Measurements from ENCODE around the gene MTA2. TPM values are rescaled to one million over a fixed set of nuclear protein-coding genes. Genes with fewer than 3 reads are reported as not detected.

Gene MTA2
- total and polyA plus RNA-seq, 10 of the 15 experiments (the other 5 are each of a cell fraction or from before 2014, with no cell fraction given), result 6.7 to 201 (median 113) TPM

DNA sequence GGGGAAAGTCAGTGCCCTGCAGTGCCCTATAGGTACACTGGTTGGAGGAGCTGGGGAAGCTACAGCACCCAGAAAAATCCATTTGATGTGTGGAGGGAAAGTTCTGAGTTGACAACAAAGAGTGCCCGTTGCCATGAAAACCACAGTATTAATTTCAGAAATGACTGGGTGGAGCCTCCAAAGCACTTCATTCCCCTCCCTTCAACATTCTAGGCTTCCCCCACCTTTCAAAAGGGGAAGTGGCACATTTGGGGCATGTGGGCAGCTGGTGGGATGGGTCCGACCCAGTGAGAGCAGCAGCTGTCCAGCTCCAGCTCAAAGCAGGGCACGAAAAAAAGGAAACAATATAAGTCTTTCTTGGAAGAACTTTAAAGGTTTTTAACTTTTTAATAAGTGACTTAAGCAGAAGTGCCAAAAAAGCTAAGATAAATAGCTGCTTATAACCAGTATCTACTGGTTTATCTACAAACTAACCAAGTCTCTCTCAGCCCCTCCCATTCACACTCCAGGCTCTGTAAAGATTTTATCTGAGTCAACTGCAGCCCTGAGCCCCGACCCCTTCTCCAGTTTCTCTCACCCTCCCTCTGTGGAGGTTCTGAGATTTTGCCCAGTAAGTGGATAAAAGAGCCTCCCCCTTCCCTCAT, 46.1 kb downstream of the MTA2 start (continued):
- TF ChIP-seq PAX5 (IDR thresholded peaks at IDR 0.05; ENCODE audit: borderline replicate concordance, low read depth, low read length) (peak; percentile 71; the same call in 1 of the 2 replicates), ATF7 (IDR thresholded peaks at IDR 0.05; ENCODE audit: low read depth) (peak; percentile 61; the same call in 1 of the 2 replicates), ESRRA (IDR thresholded peaks at IDR 0.05; ENCODE audit: low read length) (no peak), ZNF217 (IDR thresholded peaks at IDR 0.05) (no peak; the same call in 1 of the 2 replicates), ELK1 (IDR thresholded peaks at IDR 0.05; ENCODE audit: low read depth, low read length) (no peak), SP1 (IDR thresholded peaks at IDR 0.05; ENCODE audit: low read depth, low read length) (peak; percentile 69), NBN (IDR thresholded peaks at IDR 0.05) (peak; percentile 87), HCFC1 (IDR thresholded peaks at IDR 0.05; ENCODE audit: low read length) (no peak), ZNF592 (IDR thresholded peaks at IDR 0.05) (no peak), POLR2A (IDR thresholded peaks at IDR 0.05; ENCODE audit: low read depth, low read length) (no peak), TCF3 (IDR thresholded peaks at IDR 0.05; ENCODE audit: borderline replicate concordance, insufficient read depth, low read depth, low read length) (peak; percentile 93), KAT2A (conservative IDR thresholded peaks at IDR 0.05; ENCODE audit: control insufficient read depth, low read depth, low read length) (no peak), EGR1 (IDR thresholded peaks at IDR 0.05; ENCODE audit: borderline replicate concordance in 1 of 2, low read depth in 2 of 2, low read length in 2 of 2) (0 out of 3 replicates have a peak, but pooled peaks of 1 of the 2 experiments have one; percentile 15), CBFB (IDR thresholded peaks at IDR 0.05; ENCODE audit: low read depth) (0 out of 2 replicates have a peak, but pooled peaks have one; percentile 56), MTA3 (IDR thresholded peaks at IDR 0.05; ENCODE audit: borderline replicate concordance, low read length) (peak; percentile 97), EZH2 (IDR thresholded peaks at IDR 0.05; ENCODE audit: borderline replicate concordance, control insufficient read depth, low read depth, low read length) (no peak)
- TF ChIP-seq, protein P1, sequence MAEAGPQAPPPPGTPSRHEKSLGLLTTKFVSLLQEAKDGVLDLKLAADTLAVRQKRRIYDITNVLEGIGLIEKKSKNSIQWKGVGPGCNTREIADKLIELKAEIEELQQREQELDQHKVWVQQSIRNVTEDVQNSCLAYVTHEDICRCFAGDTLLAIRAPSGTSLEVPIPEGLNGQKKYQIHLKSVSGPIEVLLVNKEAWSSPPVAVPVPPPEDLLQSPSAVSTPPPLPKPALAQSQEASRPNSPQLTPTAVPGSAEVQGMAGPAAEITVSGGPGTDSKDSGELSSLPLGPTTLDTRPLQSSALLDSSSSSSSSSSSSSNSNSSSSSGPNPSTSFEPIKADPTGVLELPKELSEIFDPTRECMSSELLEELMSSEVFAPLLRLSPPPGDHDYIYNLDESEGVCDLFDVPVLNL (IDR thresholded peaks at IDR 0.05; ENCODE audit: low read depth, low read length), result no peak
- TF ChIP-seq, protein P2, sequence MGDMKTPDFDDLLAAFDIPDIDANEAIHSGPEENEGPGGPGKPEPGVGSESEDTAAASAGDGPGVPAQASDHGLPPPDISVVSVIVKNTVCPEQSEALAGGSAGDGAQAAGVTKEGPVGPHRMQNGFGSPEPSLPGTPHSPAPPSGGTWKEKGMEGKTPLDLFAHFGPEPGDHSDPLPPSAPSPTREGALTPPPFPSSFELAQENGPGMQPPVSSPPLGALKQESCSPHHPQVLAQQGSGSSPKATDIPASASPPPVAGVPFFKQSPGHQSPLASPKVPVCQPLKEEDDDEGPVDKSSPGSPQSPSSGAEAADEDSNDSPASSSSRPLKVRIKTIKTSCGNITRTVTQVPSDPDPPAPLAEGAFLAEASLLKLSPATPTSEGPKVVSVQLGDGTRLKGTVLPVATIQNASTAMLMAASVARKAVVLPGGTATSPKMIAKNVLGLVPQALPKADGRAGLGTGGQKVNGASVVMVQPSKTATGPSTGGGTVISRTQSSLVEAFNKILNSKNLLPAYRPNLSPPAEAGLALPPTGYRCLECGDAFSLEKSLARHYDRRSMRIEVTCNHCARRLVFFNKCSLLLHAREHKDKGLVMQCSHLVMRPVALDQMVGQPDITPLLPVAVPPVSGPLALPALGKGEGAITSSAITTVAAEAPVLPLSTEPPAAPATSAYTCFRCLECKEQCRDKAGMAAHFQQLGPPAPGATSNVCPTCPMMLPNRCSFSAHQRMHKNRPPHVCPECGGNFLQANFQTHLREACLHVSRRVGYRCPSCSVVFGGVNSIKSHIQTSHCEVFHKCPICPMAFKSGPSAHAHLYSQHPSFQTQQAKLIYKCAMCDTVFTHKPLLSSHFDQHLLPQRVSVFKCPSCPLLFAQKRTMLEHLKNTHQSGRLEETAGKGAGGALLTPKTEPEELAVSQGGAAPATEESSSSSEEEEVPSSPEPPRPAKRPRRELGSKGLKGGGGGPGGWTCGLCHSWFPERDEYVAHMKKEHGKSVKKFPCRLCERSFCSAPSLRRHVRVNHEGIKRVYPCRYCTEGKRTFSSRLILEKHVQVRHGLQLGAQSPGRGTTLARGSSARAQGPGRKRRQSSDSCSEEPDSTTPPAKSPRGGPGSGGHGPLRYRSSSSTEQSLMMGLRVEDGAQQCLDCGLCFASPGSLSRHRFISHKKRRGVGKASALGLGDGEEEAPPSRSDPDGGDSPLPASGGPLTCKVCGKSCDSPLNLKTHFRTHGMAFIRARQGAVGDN (IDR thresholded peaks at IDR 0.05), result peak; percentile 66

All from GM12878 (cell line).